Measurements from ENCODE around the gene AKAP6. TPM values are rescaled to one million over a fixed set of nuclear protein-coding genes. Genes with fewer than 3 reads are reported as not detected.

The AKAP6 gene
- total RNA-seq, 8 experiments from 2014 or later = 0.76 to 92.9 (median 54.0) TPM

DNA sequence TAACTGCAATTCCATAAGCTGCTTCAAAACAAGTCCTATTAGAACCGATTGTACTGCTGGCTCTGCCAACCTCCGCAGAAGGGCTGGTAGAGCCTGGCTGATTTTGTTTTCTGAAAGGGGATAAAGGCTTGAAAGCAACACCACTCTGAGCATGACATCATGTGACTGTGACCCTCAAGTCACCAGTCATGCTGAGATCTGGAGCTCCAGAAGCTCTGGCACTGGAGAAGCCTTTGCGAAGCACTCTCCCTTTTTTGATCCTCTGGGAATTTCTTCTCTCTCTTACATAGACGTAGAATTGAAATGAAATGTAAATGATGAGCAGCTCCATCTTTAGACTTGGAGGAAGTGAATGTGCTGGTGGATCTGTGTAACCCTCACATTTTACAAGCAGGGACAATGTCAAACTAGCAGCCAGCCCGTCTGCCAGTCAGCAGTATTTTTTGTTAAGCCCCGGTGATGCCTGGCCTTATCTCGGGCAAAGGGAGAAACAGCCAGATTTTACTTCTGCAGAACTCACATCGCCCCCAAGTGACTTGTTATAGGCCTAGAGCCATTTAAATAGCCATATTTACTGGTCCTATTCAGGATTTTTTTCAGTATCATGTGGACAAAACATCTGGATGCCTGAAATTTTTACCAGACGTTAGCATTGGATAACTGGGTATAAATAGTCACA lies 497.4 kb downstream of the AKAP6 start:
- Histone ChIP-seq H3K4me3 (no peak overlapping the region), H3K27ac (peak overlapping the region; percentile 15 to 50), H3K4me1 (replicated peaks in 1 of 2) (peaks cover 22 to 27% of the 10 kb centered on the region in 2 donors)
- WGBS, 10 experiments = 0 to 65% (median 39%) methylated on average over 1 to 8 of the region's 9 CpGs
- peak in 6 of 8 experiments; percentile 22 to 88 (median 86) for ATAC-seq (replicated peaks in 6 of 8)
- in situ Hi-C loops (cut with MboI; ENCODE audit: low pct_unique_long_range_greater_than_20kb in 2 of 9, low sequenced_read_pairs in 9 of 9, unreplicated experiment in 9 of 9) = no loop called here

DNA sequence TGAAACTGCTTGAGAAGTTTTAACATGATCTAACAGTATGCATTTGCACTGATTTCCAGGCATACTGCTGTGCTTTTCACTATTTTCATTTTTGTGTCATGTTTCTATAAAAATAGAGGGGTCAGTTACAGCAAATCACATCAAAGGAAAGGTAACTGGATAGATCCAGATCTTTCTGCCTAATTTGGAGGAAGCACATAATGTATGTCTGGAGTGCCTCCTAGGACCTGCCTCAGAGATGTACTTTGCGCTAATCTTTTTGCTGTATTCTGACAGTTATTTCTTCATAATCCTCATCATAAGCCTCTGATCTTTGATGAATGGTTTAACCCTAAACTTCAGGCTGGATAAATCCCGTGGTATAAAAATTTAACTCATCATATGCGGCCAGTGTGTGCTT lies 498.4 kb downstream of the AKAP6 start:
- peak in 3 of 8 experiments; percentile 36 to 52 (median 40) for ATAC-seq (replicated peaks in 6 of 8)
- in situ Hi-C loops (cut with MboI; ENCODE audit: low pct_unique_long_range_greater_than_20kb in 2 of 9, low sequenced_read_pairs in 9 of 9, unreplicated experiment in 9 of 9) = no loop called here

GRCh38 chr14:32835924-32836323 lies 506.8 kb downstream of the AKAP6 start:
- Histone ChIP-seq H3K4me1 (replicated peaks in 1 of 2) (no peaks in the 10 kb centered on the region), H3K4me3 (no peak overlapping the region), H3K27ac (no peak overlapping the region)
- peak in 3 of 8 experiments; percentile 9 to 65 (median 53) for ATAC-seq (replicated peaks in 6 of 8)
- in situ Hi-C loops (cut with MboI; ENCODE audit: low pct_unique_long_range_greater_than_20kb in 2 of 9, low sequenced_read_pairs in 9 of 9, unreplicated experiment in 9 of 9) = no loop called here
- 38 to 77% (median 56%) methylated on average over 1 to 3 of the region's 3 CpGs; no CpG with 5 or more reads in 2 of the 10 experiments for WGBS, 10 experiments

More for the DNA sequence above, 498.4 kb downstream of the AKAP6 start:
- H3K4me1 ChIP-seq (replicated peaks in 1 of 2) = peaks cover 22 to 27% of the 10 kb centered on the region in 2 donors
- no peak overlapping the region for H3K27ac ChIP-seq
- 50 to 100% (median 81%) methylated on average over 1 to 3 of the region's 3 CpGs for WGBS, 10 experiments
- no peak overlapping the region for H3K4me3 ChIP-seq

GRCh38 chr14:32841698-32842097 lies 512.6 kb downstream of the AKAP6 start:
- in situ Hi-C loops (cut with MboI; ENCODE audit: low pct_unique_long_range_greater_than_20kb in 2 of 9, low sequenced_read_pairs in 9 of 9, unreplicated experiment in 9 of 9) = no loop called here
- Histone ChIP-seq H3K4me3 (no peak overlapping the region), H3K27ac (no peak overlapping the region), H3K4me1 (replicated peaks in 1 of 2) (no peaks in the 10 kb centered on the region)
- no peak for ATAC-seq (replicated peaks in 6 of 8)

GRCh38 chr14:32846821-32847365 lies 517.8 kb downstream of the AKAP6 start:
- WGBS, 10 experiments = 5 to 83% (median 45%) methylated on average over 2 of the region's 2 CpGs
- Histone ChIP-seq H3K27ac (no peak overlapping the region), H3K4me3 (no peak overlapping the region), H3K4me1 (replicated peaks in 1 of 2) (no peaks in the 10 kb centered on the region)
- in situ Hi-C loops (cut with MboI; ENCODE audit: low pct_unique_long_range_greater_than_20kb in 2 of 9, low sequenced_read_pairs in 9 of 9, unreplicated experiment in 9 of 9) = no loop called here
- ATAC-seq (replicated peaks in 6 of 8) = no peak

- ATAC-seq (replicated peaks in 6 of 8) = no peak
- in situ Hi-C loops (cut with MboI; ENCODE audit: low pct_unique_long_range_greater_than_20kb in 2 of 9, low sequenced_read_pairs in 9 of 9, unreplicated experiment in 9 of 9) = no loop called here
Measured at GRCh38 chr14:32847867-32848266, 518.8 kb downstream of the AKAP6 start.

DNA sequence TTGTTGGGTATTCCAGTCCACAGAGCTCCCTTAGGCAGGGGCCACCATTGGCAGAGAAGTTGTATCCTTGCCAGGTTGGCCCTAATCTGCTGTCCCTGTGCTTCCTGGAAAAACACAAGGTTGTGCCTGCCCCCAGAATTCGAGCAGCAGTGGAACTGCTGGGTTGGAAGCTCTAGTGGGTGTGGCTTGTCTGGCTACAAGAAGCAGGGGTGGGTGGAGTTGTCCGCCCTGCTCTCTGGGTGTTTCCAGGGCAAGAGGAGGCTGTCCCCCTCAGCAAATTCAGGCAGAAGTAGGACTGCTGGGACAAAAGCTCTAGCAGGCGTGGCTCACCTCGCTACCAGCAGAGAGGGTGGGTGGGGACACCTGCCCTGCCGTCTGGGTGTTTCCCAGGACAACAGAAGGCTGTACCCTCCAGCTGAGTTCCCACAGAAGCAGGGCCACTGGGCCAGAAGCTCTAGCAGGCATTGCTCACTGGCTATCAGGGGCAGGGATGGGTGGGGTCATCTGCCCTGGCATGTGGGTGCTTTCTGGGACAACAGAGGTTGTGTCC lies 536.8 kb downstream of the AKAP6 start:
- in situ Hi-C loops (cut with MboI; ENCODE audit: low pct_unique_long_range_greater_than_20kb in 2 of 9, low sequenced_read_pairs in 9 of 9, unreplicated experiment in 9 of 9) = no loop called here
- H3K4me3 ChIP-seq = no peak overlapping the region
- WGBS, 10 experiments = 30 to 82% (median 75%) methylated on average over 1 to 3 of the region's 5 CpGs; no CpG with 5 or more reads in 6 of the 10 experiments
- ATAC-seq (replicated peaks in 6 of 8) = peak in 1 of 8 experiments; percentile 30
- no peaks in the 10 kb centered on the region for H3K4me1 ChIP-seq (replicated peaks in 1 of 2)
- H3K27ac ChIP-seq = no peak overlapping the region

More at GRCh38 chr14:32847867-32848266, 518.8 kb downstream of the AKAP6 start:
- WGBS, 10 experiments = 80 to 98% (median 92%) methylated on average over 2 to 4 of the region's 4 CpGs
- H3K4me1 ChIP-seq (replicated peaks in 1 of 2) = no peaks in the 10 kb centered on the region
- no peak overlapping the region for H3K27ac ChIP-seq
- H3K4me3 ChIP-seq = no peak overlapping the region

DNA sequence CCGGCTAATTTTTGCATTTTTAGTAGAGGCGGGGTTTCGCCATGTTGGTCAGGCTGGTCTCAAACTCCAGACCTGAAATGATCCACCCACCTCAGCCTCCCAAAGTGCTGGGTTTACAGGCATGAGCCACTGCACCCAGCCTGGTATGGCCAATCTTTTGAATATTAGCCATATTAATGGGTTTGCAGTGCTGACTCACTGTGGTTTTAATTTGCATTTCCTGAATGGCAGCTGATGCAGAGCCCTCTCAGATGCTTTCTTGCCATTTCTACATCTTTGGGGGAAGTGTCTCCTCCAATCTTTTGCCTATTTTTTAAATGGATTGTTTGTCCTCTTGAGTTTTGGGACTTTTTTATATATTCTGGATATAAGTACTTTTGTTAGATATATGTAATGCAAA lies 554.1 kb downstream of the AKAP6 start:
- peak in 2 of 8 experiments; percentile 21 to 61 for ATAC-seq (replicated peaks in 6 of 8)
- no peaks in the 10 kb centered on the region for H3K4me1 ChIP-seq (replicated peaks in 1 of 2)
- WGBS, 10 experiments = 44 to 100% (median 95%) methylated on average over 1 to 3 of the region's 3 CpGs; no CpG with 5 or more reads in 5 of the 10 experiments
- no peak overlapping the region for H3K27ac ChIP-seq
- in situ Hi-C loops (cut with MboI; ENCODE audit: low pct_unique_long_range_greater_than_20kb in 2 of 9, low sequenced_read_pairs in 9 of 9, unreplicated experiment in 9 of 9) = no loop called here
- no peak overlapping the region for H3K4me3 ChIP-seq

Other genes starting within 250 kb of the AKAP6 start
- not detected for gene RNU6-7, start 127.3 kb upstream of the AKAP6 start, total RNA-seq
- not detected for gene RNU6-8, start 126.0 kb upstream of the AKAP6 start, total RNA-seq